ENCODE measurements around the gene RPAP3. TPM values are rescaled to one million over a fixed set of nuclear protein-coding genes. Genes with fewer than 3 reads are reported as not detected.

RPAP3 gene
- total and polyA plus RNA-seq, 12 donors = 4.8 to 28.0 (median 20.9) TPM

- Histone ChIP-seq H3K27ac (no peak overlapping the region), H3K27me3 (peaks cover 0 to 5% (median 0%) of the 10 kb centered on the region in 7 donors), H3K36me3 (peaks cover 0 to 76% (median 0%) of the 10 kb centered on the region in 9 donors), H3K4me1 (peaks cover 9 to 33% (median 24%) of the 10 kb centered on the region in 9 donors), H3K4me3 (no peak overlapping the region), H3K9me3 (no peaks in the 10 kb centered on the region)
- WGBS, 2 donors = 95 to 96% methylated on average over 14 of the region's 14 CpGs
- no peak for DNase-seq
- TF ChIP-seq, protein P1, sequence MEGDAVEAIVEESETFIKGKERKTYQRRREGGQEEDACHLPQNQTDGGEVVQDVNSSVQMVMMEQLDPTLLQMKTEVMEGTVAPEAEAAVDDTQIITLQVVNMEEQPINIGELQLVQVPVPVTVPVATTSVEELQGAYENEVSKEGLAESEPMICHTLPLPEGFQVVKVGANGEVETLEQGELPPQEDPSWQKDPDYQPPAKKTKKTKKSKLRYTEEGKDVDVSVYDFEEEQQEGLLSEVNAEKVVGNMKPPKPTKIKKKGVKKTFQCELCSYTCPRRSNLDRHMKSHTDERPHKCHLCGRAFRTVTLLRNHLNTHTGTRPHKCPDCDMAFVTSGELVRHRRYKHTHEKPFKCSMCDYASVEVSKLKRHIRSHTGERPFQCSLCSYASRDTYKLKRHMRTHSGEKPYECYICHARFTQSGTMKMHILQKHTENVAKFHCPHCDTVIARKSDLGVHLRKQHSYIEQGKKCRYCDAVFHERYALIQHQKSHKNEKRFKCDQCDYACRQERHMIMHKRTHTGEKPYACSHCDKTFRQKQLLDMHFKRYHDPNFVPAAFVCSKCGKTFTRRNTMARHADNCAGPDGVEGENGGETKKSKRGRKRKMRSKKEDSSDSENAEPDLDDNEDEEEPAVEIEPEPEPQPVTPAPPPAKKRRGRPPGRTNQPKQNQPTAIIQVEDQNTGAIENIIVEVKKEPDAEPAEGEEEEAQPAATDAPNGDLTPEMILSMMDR (IDR thresholded peaks at IDR 0.05) = no peak
- intact Hi-C loops (cut with DNase I) = no loop called here
- ATAC-seq = no peak
Measured at GRCh38 chr12:47747596-47748506, 42.0 kb upstream of the RPAP3 start.

- 87 to 89% methylated on average over 4 of the region's 4 CpGs for WGBS, 2 donors
Measured at GRCh38 chr12:47747126-47747525, 41.3 kb upstream of the RPAP3 start.

DNA sequence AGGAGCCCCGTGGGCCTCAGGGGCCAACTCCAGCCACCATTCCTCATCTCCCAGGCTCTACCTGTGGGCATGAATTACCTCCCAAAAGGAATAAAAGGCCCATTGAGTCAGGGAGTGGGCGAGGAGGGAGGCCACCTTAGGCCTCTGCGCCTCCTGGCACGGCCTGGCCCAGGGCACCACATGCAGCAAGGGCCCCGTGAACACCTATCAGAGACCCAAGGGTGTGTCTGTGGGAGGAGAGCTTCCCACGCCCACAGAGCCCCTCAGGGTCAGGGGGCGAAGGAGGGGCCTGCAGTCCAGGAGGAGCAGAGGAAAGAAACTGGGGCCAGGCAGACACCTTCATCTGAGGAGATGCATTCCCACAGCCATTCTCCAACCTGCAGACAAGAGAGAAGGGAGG is 40.7 kb upstream of the RPAP3 start:
- H3K9me3 ChIP-seq = no peaks in the 10 kb centered on the region
- no peak for DNase-seq
- 88 to 93% methylated on average over 7 of the region's 7 CpGs for WGBS, 2 donors
- ATAC-seq = no peak
- TF ChIP-seq, protein P1 (IDR thresholded peaks at IDR 0.05) = no peak
- intact Hi-C loops (cut with DNase I) = no loop called here
- peaks cover 4 to 27% (median 17%) of the 10 kb centered on the region in 9 donors for H3K4me1 ChIP-seq
- peaks cover 0 to 5% (median 0%) of the 10 kb centered on the region in 7 donors for H3K27me3 ChIP-seq
- peaks cover 0 to 69% (median 0%) of the 10 kb centered on the region in 9 donors for H3K36me3 ChIP-seq
- H3K27ac ChIP-seq = no peak overlapping the region
- no peak overlapping the region for H3K4me3 ChIP-seq

More at GRCh38 chr12:47747126-47747525, 41.3 kb upstream of the RPAP3 start:
- H3K4me1 ChIP-seq = peaks cover 2 to 27% (median 17%) of the 10 kb centered on the region in 9 donors
- intact Hi-C loops (cut with DNase I) = no loop called here
- ATAC-seq = no peak
- H3K9me3 ChIP-seq = no peaks in the 10 kb centered on the region
- H3K36me3 ChIP-seq = peaks cover 0 to 75% (median 0%) of the 10 kb centered on the region in 9 donors
- H3K27me3 ChIP-seq = peaks cover 0 to 5% (median 0%) of the 10 kb centered on the region in 7 donors
- TF ChIP-seq, protein P1 (IDR thresholded peaks at IDR 0.05) = no peak
- DNase-seq = no peak
- no peak overlapping the region for H3K27ac ChIP-seq
- H3K4me3 ChIP-seq = no peak overlapping the region

- Histone ChIP-seq H3K27me3 (peaks cover 0 to 5% (median 0%) of the 10 kb centered on the region in 7 donors), H3K4me1 (peaks cover 7 to 27% (median 19%) of the 10 kb centered on the region in 9 donors), H3K9me3 (no peaks in the 10 kb centered on the region), H3K27ac (no peak overlapping the region), H3K36me3 (peaks cover 0 to 65% (median 0%) of the 10 kb centered on the region in 9 donors), H3K4me3 (no peak overlapping the region)
- intact Hi-C loops (cut with DNase I) = no loop called here
- DNase-seq = no peak
- ATAC-seq = no peak
- TF ChIP-seq, protein P1 (IDR thresholded peaks at IDR 0.05) = no peak
- 79 to 87% methylated on average over 5 of the region's 5 CpGs for WGBS, 2 donors
Measured at GRCh38 chr12:47746073-47746472, 40.2 kb upstream of the RPAP3 start.

All from heart right ventricle (tissue), 16 donors.